H1 (cell line): ENCODE measurements around the gene R3HDM1. TPM values are rescaled to one million over a fixed set of nuclear protein-coding genes. Genes with fewer than 3 reads are reported as not detected.
"Not testable (repeated sequence)": the region's sequence is repeated elsewhere in the genome, so short reads cannot be mapped to it uniquely, and the experiment has no call there.

Source experiments
- CTCF ChIA-PET: fragments of 300-600 bp; sonication (Branson Sonifier 250); formaldehyde crosslinking; loops from one replicate; lab custom pipeline; 2021; ENCODE audit not compliant: partially characterized antibody; lab: Charles Lee
- POLR2A ChIA-PET: fragments of 300-600 bp; sonication (Branson Sonifier 250); formaldehyde crosslinking; loops from one replicate; lab custom pipeline; 2021; ENCODE audit warnings: inconsistent platforms; ENCODE audit not compliant: partially characterized antibody; lab: Charles Lee
- DNase-seq, 2 experiments: peaks; one replicate each; pipeline versions ENCODE4 v3.0.0 to v3.0.0-alpha.2; 2010 to 2022; ENCODE audit warnings: low spot score in 2 of 2, low read depth in 1 of 2, mixed read lengths in 1 of 2
- FAIRE-seq: peaks from 2 replicates; lab custom pipeline; 2011; peaks lifted over from hg19 to GRCh38; lab: Jason Lieb, UNC
- H2AFZ ChIP-seq: 2 replicates; pipeline ENCODE4 v1.8.1; 2012; ENCODE audit warnings: low read length, inconsistent platforms
- H2AK5ac ChIP-seq: 2 replicates; pipeline ENCODE4 v1.6.1; 2013; ENCODE audit warnings: low read depth, low read length
- H2BK120ac ChIP-seq: replicated peaks from 2 replicates; pipeline ENCODE3; 2013; ENCODE audit warnings: low read depth, low read length, inconsistent platforms
- H2BK12ac ChIP-seq: 2 replicates; pipeline ENCODE4 v1.6.1; 2013; ENCODE audit warnings: low read depth, low read length
- H2BK15ac ChIP-seq: 2 replicates; pipeline ENCODE4 v1.6.1; 2013; ENCODE audit warnings: low read length
- H2BK20ac ChIP-seq: 2 replicates; pipeline ENCODE4 v1.6.1; 2013; ENCODE audit warnings: low read length
- H2BK5ac ChIP-seq: 2 replicates; pipeline ENCODE4 v1.6.1; 2013; ENCODE audit warnings: low read depth, low read length
- H3K14ac ChIP-seq: 2 replicates; pipeline ENCODE4 v1.6.1; 2013; ENCODE audit warnings: inconsistent platforms; ENCODE audit not compliant: insufficient read length
- H3K18ac ChIP-seq: 2 replicates; pipeline ENCODE4 v1.6.1; 2013; ENCODE audit warnings: low read length; ENCODE audit errors: extremely low read depth
- H3K23ac ChIP-seq: 2 replicates; pipeline ENCODE4 v1.6.1; 2013; ENCODE audit warnings: inconsistent platforms; ENCODE audit not compliant: insufficient read length
- H3K23me2 ChIP-seq: 2 replicates; pipeline ENCODE4 v1.6.1; 2013; ENCODE audit warnings: low read depth, low read length
- H3K27ac ChIP-seq: 2 replicates; pipeline ENCODE4 v1.6.1; 2011; ENCODE audit warnings: low read depth, low read length, inconsistent platforms
- H3K27me3 ChIP-seq, 4 experiments: replicated peaks in 1 of 4; 1 replicate in 1 of 4; 2 replicates in 3 of 4; pipeline versions ENCODE4 v1.6.1 to v1.8.1; 2011 to 2013; ENCODE audit warnings: low read length in 3 of 4, mild to moderate bottlenecking in 3 of 4, inconsistent platforms in 2 of 4, mixed read lengths in 2 of 4, moderate library complexity in 1 of 4; ENCODE audit not compliant: control insufficient read depth in 3 of 4, insufficient read depth in 3 of 4; ENCODE audit errors: extremely low read depth in 1 of 4
- H3K36me3 ChIP-seq, 4 experiments: 2 replicates each; pipeline versions ENCODE4 v1.6.1 to v1.8.1; 2011 to 2013; ENCODE audit warnings: mild to moderate bottlenecking in 4 of 4, low read length in 3 of 4, moderate library complexity in 2 of 4, control low read depth in 1 of 4, inconsistent platforms in 1 of 4; ENCODE audit not compliant: insufficient read depth in 4 of 4, control insufficient read depth in 2 of 4
- H3K4ac ChIP-seq: replicated peaks from 2 replicates; pipeline ENCODE3; 2013; ENCODE audit warnings: low read length, low read depth, mixed read lengths, inconsistent platforms; ENCODE audit not compliant: insufficient read length
- H3K4me1 ChIP-seq, 4 experiments: replicated peaks in 1 of 4; 1 replicate in 1 of 4; 2 replicates in 3 of 4; pipeline versions ENCODE4 v1.6.1 to v1.8.1; 2011 to 2013; ENCODE audit warnings: low read length in 3 of 4, inconsistent platforms in 2 of 4, mixed read lengths in 1 of 4; ENCODE audit not compliant: insufficient read depth in 4 of 4, control insufficient read depth in 3 of 4
- H3K4me2 ChIP-seq, 2 experiments: 2 replicates each; pipeline versions ENCODE4 v1.6.1 to v1.8.1; 2011 to 2013; ENCODE audit warnings: low read depth in 2 of 2, low read length in 2 of 2, control low read depth in 1 of 2, inconsistent platforms in 1 of 2, mild to moderate bottlenecking in 1 of 2; ENCODE audit not compliant: insufficient read depth in 1 of 2
- H3K4me3 ChIP-seq, 4 experiments: fragments of 200-600, 300-600 bp in 1 of 4; sonication (generic), shearing (Covaris generic), sonication (Bioruptor Twin) in 1 of 4; 2 replicates each; pipeline versions ENCODE4 v1.5.1 to v1.8.1; 2011 to 2016; ENCODE audit warnings: low read length in 4 of 4, low read depth in 3 of 4, control low read depth in 2 of 4, inconsistent platforms in 2 of 4, mild to moderate bottlenecking in 2 of 4, mixed read lengths in 1 of 4, moderate library complexity in 1 of 4; ENCODE audit not compliant: insufficient read depth in 2 of 4; ENCODE audit errors: extremely low read depth in 1 of 4
- H3K56ac ChIP-seq: replicated peaks from 2 replicates; pipeline ENCODE3; 2013; ENCODE audit warnings: low read depth, mild to moderate bottlenecking, mixed read lengths, low read length, inconsistent platforms; ENCODE audit not compliant: insufficient read length
- H3K79me1 ChIP-seq: 2 replicates; pipeline ENCODE4 v1.6.1; 2013; ENCODE audit warnings: low read depth, low read length, control low read depth
- H3K79me2 ChIP-seq, 2 experiments: 2 replicates each; pipeline versions ENCODE4 v1.6.1 to v1.8.1; 2012 to 2013; ENCODE audit warnings: low read length in 2 of 2, mild to moderate bottlenecking in 2 of 2, inconsistent platforms in 1 of 2; ENCODE audit not compliant: insufficient read depth in 2 of 2, control insufficient read depth in 1 of 2
- H3K9ac ChIP-seq, 4 experiments: replicated peaks in 1 of 4; 1 replicate in 1 of 4; 2 replicates in 3 of 4; pipeline versions ENCODE4 v1.6.1 to v1.8.1; 2011 to 2013; ENCODE audit warnings: low read depth in 3 of 4, low read length in 3 of 4, control low read depth in 2 of 4, mild to moderate bottlenecking in 2 of 4, moderate library complexity in 2 of 4, inconsistent platforms in 1 of 4; ENCODE audit errors: extremely low read depth in 1 of 4
- H3K9me3 ChIP-seq, 2 experiments: 2 replicates each; pipeline versions ENCODE4 v1.6.1 to v1.8.1; 2012 to 2013; ENCODE audit warnings: mild to moderate bottlenecking in 2 of 2, moderate library complexity in 2 of 2, control low read depth in 1 of 2, inconsistent platforms in 1 of 2, low read depth in 1 of 2, low read length in 1 of 2, mixed read lengths in 1 of 2; ENCODE audit not compliant: insufficient read depth in 2 of 2
- H4K20me1 ChIP-seq, 2 experiments: replicated peaks in 1 of 2; 2 replicates each; pipeline versions ENCODE3 to v1.8.1; 2011 to 2013; ENCODE audit warnings: inconsistent platforms in 2 of 2, low read length in 2 of 2, mild to moderate bottlenecking in 1 of 2; ENCODE audit not compliant: insufficient read depth in 2 of 2, control insufficient read depth in 1 of 2
- H4K5ac ChIP-seq: 2 replicates; pipeline ENCODE4 v1.6.1; 2013; ENCODE audit warnings: low read length, low read depth, mixed read lengths, inconsistent platforms; ENCODE audit not compliant: insufficient read length
- H4K8ac ChIP-seq: 2 replicates; pipeline ENCODE4 v1.8.0; 2013; ENCODE audit warnings: mild to moderate bottlenecking, moderate library complexity, low read length, inconsistent platforms; ENCODE audit not compliant: insufficient read depth; ENCODE audit errors: extremely low read depth
- H4K91ac ChIP-seq: replicated peaks from 2 replicates; pipeline ENCODE3; 2013; ENCODE audit warnings: low read length, mixed read lengths, inconsistent platforms; ENCODE audit not compliant: insufficient read length
- WGBS, 2 experiments: shearing (Covaris generic) in 1 of 2; methylation state at CpG; one replicate each; pipeline versions ENCODE4 v1.1.6 to v1.1.7; 2013 to 2015; ENCODE audit warnings: low lambda C conversion rate in 2 of 2, mixed read lengths in 2 of 2, inconsistent platforms in 1 of 2, low coverage in 1 of 2, missing lambda C conversion rate in 1 of 2; ENCODE audit not compliant: insufficient replicate concordance in 2 of 2, insufficient coverage in 1 of 2, insufficient read length in 1 of 2; ENCODE audit errors: extremely low coverage in 1 of 2, missing lambda C conversion rate in 1 of 2; 5-methylcytosine and 5-hydroxymethylcytosine counted together
- polyA plus RNA-seq, 7 experiments: library from polyadenylated mRNA; depleted of rRNA in 3 of 7; stranded (reverse) in 5 of 7; unstranded in 2 of 7; fragments of >200 nt in 5 of 7; fragments of 200-250 nt in 2 of 7; gene quantifications; 1 replicate in 5 of 7; 2 replicates in 1 of 7; 4 replicates in 1 of 7; pipeline versions ENCODE4 v1.2.1 to v1.2.3, GENCODE V29; 2011 to 2013; ENCODE audit warnings: missing spikeins in 2 of 7, mixed read lengths in 2 of 7
- total RNA-seq: library from RNA; stranded (reverse); fragmentation: NEBNext Ultra II Directional; extraction: Animal tissue kit (Norgen Biotek cat#: 25700); gene quantifications from 2 replicates; pipeline ENCODE4 v1.2.1, GENCODE V29; 2021

The R3HDM1 gene
- total and polyA plus RNA-seq, 2 of the 8 experiments (the other 6 are each of a cell fraction or from before 2014, with no cell fraction given), result 77.7 to 120 TPM

GRCh38 chr2:135630034-135630433 lies 98.8 kb downstream of the R3HDM1 start:
- H4K20me1 ChIP-seq, DNase-seq, H3K14ac ChIP-seq, H3K23ac ChIP-seq, H3K79me1 ChIP-seq, H4K91ac ChIP-seq, H3K9ac ChIP-seq, H3K4me2 ChIP-seq, H3K4me3 ChIP-seq, H2BK15ac ChIP-seq, POLR2A ChIA-PET, H2AFZ ChIP-seq, H3K27me3 ChIP-seq, H3K4me1 ChIP-seq, H2BK20ac ChIP-seq, H2AK5ac ChIP-seq, H2BK5ac ChIP-seq, H3K18ac ChIP-seq, H3K79me2 ChIP-seq, H3K23me2 ChIP-seq, H3K36me3 ChIP-seq, H3K56ac ChIP-seq, H3K9me3 ChIP-seq, H4K8ac ChIP-seq, H4K5ac ChIP-seq, FAIRE-seq, H3K4ac ChIP-seq, H2BK120ac ChIP-seq, H3K27ac ChIP-seq, H2BK12ac ChIP-seq, CTCF ChIA-PET: not testable (repeated sequence)
- WGBS, 2 experiments, result 85% methylated on average over 6 of the region's 8 CpGs; no CpG with 5 or more reads in 1 of the 2 experiments
